Breast epithelium (tissue), 4 donors: ENCODE results near the gene TMIE. TPM values are rescaled to one million over a fixed set of nuclear protein-coding genes. Genes with fewer than 3 reads are reported as not detected.

ENCODE experiments used
- DNase-seq, 2 donors: peaks; one replicate each; pipeline ENCODE4 v3.0.0-alpha.2; 2019; ENCODE audit warnings: low spot score in 2 of 2
- H3K27ac ChIP-seq, 2 donors: fragments of 200-600 bp; sonication (generic) in 1 of 2; one replicate each; pipeline ENCODE4 v1.5.1; 2016 to 2019; ENCODE audit warnings: mild to moderate bottlenecking in 1 of 2
- H3K27me3 ChIP-seq, 2 donors: fragments of 200-600 bp; sonication (generic) in 1 of 2; one replicate each; pipeline versions ENCODE4 v1.5.1 to v1.6.0; 2017 to 2019; ENCODE audit warnings: control low read depth in 1 of 2, mild to moderate bottlenecking in 1 of 2
- H3K36me3 ChIP-seq: fragments of 200-600 bp; one replicate; pipeline ENCODE4 v1.5.1; 2019
- H3K4me1 ChIP-seq, 2 donors: fragments of 200-600 bp; sonication (generic); one replicate each; pipeline ENCODE4 v1.5.1; 2016 to 2019; ENCODE audit warnings: control low read depth in 1 of 2
- H3K4me3 ChIP-seq, 3 donors: fragments of 200-600 bp; sonication (generic); 1 replicate in 2 of 3; 2 replicates in 1 of 3; pipeline ENCODE4 v1.5.1; 2016 to 2019; ENCODE audit warnings: mild to moderate bottlenecking in 3 of 3, moderate library complexity in 2 of 3
- H3K9me3 ChIP-seq, 2 donors: fragments of 200-600 bp; sonication (generic) in 1 of 2; one replicate each; pipeline ENCODE4 v1.5.1; 2016 to 2019; ENCODE audit warnings: control low read depth in 1 of 2
- POLR2A ChIP-seq: fragments of 450-650 bp; IDR thresholded peaks from one replicate; pipeline ENCODE4 v1.6.1; 2016; ENCODE audit warnings: antibody characterized with exemption, mild to moderate bottlenecking, moderate library complexity
- POLR2AphosphoS5 ChIP-seq, 3 donors: sonication (generic); formaldehyde crosslinking; IDR thresholded peaks; one replicate each; pipeline ENCODE4 v1.6.1; 2017; ENCODE audit warnings: antibody characterized with exemption in 3 of 3
- intact Hi-C: fragments of 100-400 bp; cut with DNase I; formaldehyde crosslinking; loops from one replicate; pipeline ENCODE4 v1.15.1; 2023; ENCODE audit warnings: low total_unique reads
- total RNA-seq, 3 donors: library from RNA; depleted of rRNA; stranded (reverse); fragments of >200 nt; gene quantifications; one replicate each; pipeline ENCODE4 v1.1.0, GENCODE V29; 2016
- TF ChIP-seq, protein P1 (sequence below), 3 donors: fragments of 450-650 bp; IDR thresholded peaks; one replicate each; pipeline ENCODE4 v1.5.1; 2016 to 2017; ENCODE audit warnings: antibody characterized with exemption in 3 of 3, mild to moderate bottlenecking in 3 of 3, moderate library complexity in 3 of 3

TMIE gene
- total RNA-seq, 3 donors from 2014 or later = not detected

- Histone ChIP-seq H3K27me3 (no peaks in the 10 kb centered on the region), H3K36me3 (no peaks in the 10 kb centered on the region), H3K27ac (no peak overlapping the region), H3K9me3 (no peaks in the 10 kb centered on the region), H3K4me1 (no peaks in the 10 kb centered on the region), H3K4me3 (no peak overlapping the region)
- peak in 1 of 2 donors; percentile 22 for DNase-seq
- TF ChIP-seq, protein P1, sequence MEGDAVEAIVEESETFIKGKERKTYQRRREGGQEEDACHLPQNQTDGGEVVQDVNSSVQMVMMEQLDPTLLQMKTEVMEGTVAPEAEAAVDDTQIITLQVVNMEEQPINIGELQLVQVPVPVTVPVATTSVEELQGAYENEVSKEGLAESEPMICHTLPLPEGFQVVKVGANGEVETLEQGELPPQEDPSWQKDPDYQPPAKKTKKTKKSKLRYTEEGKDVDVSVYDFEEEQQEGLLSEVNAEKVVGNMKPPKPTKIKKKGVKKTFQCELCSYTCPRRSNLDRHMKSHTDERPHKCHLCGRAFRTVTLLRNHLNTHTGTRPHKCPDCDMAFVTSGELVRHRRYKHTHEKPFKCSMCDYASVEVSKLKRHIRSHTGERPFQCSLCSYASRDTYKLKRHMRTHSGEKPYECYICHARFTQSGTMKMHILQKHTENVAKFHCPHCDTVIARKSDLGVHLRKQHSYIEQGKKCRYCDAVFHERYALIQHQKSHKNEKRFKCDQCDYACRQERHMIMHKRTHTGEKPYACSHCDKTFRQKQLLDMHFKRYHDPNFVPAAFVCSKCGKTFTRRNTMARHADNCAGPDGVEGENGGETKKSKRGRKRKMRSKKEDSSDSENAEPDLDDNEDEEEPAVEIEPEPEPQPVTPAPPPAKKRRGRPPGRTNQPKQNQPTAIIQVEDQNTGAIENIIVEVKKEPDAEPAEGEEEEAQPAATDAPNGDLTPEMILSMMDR (IDR thresholded peaks at IDR 0.05) = no peak
- TF ChIP-seq POLR2AphosphoS5 (IDR thresholded peaks at IDR 0.05) (no peak), POLR2A (no peak)
- intact Hi-C loops = no loop called here
These were observed 27.8 kb upstream of the TMIE start for GRCh38 chr3:46673151-46674030.

DNA sequence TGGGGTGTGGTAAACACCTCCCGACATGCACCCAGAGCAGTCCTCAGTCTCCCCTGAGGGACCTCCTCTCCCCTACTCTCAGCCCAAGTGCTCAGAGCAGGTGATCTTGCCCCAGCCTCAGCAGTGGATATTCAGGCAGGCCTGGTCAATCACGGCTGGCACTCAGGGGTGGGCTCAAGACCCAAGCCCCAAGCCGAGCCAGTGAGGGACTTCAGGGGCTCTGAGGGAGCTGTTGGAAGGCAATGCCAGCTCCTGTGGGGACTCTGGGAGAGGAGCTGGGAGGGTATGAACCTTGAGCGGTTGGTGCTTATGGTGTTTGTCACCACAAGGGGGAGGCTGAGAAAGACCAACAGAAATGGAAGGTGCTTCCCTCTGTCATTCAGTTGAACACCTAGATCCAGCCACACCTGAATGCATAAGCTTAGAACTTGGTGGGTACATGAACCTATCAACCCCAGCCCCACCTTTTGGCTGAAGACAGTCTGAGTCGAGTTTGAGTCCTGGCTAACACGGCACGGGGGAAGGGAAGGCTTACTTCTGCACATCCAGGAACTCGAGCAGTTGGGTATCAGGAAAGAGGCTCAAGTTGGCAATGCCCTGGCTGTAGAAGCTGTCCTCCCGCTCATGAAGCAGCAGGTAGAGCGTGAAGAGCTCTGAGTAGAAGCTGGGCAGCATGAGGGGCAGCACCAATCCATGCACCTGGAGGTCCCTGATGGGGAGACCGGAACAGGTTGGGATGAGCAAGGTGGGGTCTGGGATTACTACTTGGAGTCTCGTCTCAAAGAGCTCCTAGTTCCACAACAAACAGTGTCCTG is 27.0 kb upstream of the TMIE start:
- intact Hi-C loops = no loop called here
- H3K27me3 ChIP-seq = no peaks in the 10 kb centered on the region
- no peak overlapping the region for H3K4me3 ChIP-seq
- H3K4me1 ChIP-seq = no peaks in the 10 kb centered on the region
- no peak for DNase-seq
- no peak overlapping the region for H3K27ac ChIP-seq
- TF ChIP-seq, protein P1 (IDR thresholded peaks at IDR 0.05) = no peak
- no peak for TF ChIP-seq POLR2A
- no peak for TF ChIP-seq POLR2AphosphoS5 (IDR thresholded peaks at IDR 0.05)
- no peaks in the 10 kb centered on the region for H3K36me3 ChIP-seq
- H3K9me3 ChIP-seq = no peaks in the 10 kb centered on the region

GRCh38 chr3:46675426-46675825 is 25.8 kb upstream of the TMIE start:
- H3K27me3 ChIP-seq = no peaks in the 10 kb centered on the region
- TF ChIP-seq POLR2AphosphoS5 (IDR thresholded peaks at IDR 0.05) (no peak), POLR2A (no peak)
- TF ChIP-seq, protein P1 (IDR thresholded peaks at IDR 0.05) = no peak
- H3K27ac ChIP-seq = no peak overlapping the region
- intact Hi-C loops = no loop called here
- no peak for DNase-seq
- H3K36me3 ChIP-seq = no peaks in the 10 kb centered on the region
- H3K4me3 ChIP-seq = no peak overlapping the region
- H3K9me3 ChIP-seq = no peaks in the 10 kb centered on the region
- no peaks in the 10 kb centered on the region for H3K4me1 ChIP-seq

GRCh38 chr3:46675843-46676567 is 25.2 kb upstream of the TMIE start:
- no peaks in the 10 kb centered on the region for H3K9me3 ChIP-seq
- TF ChIP-seq POLR2AphosphoS5 (IDR thresholded peaks at IDR 0.05) (no peak), POLR2A (no peak)
- TF ChIP-seq, protein P1 (IDR thresholded peaks at IDR 0.05) = no peak
- no peaks in the 10 kb centered on the region for H3K36me3 ChIP-seq
- intact Hi-C loops = no loop called here
- peak overlapping the region in 2 of 3 donors; percentile 5 to 40 for H3K4me3 ChIP-seq
- H3K4me1 ChIP-seq = no peaks in the 10 kb centered on the region
- H3K27me3 ChIP-seq = no peaks in the 10 kb centered on the region
- H3K27ac ChIP-seq = no peak overlapping the region
- DNase-seq = no peak
